Loucy (cell line): ENCODE measurements around the gene SUPT16H.

Experiments used
- CTCF ChIP-seq: fragments of 200-600 bp; sonication (generic); conservative IDR thresholded peaks from 2 replicates; pipeline ENCODE4 v1.5.1; 2014; ENCODE audit warnings: mild to moderate bottlenecking, antibody characterized with exemption, low read length
- EZH2phosphoT487 ChIP-seq: fragments of 200-600 bp; IDR thresholded peaks from 2 replicates; pipeline ENCODE4 v1.6.1; 2018; ENCODE audit warnings: antibody characterized with exemption, mild to moderate bottlenecking, moderate library complexity, borderline replicate concordance

- TF ChIP-seq CTCF (no peak), EZH2phosphoT487 (no peak)
Observed at GRCh38 chr14:21431126-21431525, 47.3 kb upstream of the SUPT16H start.
